NCI-H2081 (cell line): ENCODE measurements around the gene PRR22.
"Not testable (repeated sequence)": the region's sequence is repeated elsewhere in the genome, so short reads cannot be mapped to it uniquely, and the experiment has no call there.

Experiments used
- DNase-seq, 2 experiments: peaks; one replicate each; lab custom pipeline; 2025; lab: John Stamatoyannopoulos, UW

Gene PRR22

DNA sequence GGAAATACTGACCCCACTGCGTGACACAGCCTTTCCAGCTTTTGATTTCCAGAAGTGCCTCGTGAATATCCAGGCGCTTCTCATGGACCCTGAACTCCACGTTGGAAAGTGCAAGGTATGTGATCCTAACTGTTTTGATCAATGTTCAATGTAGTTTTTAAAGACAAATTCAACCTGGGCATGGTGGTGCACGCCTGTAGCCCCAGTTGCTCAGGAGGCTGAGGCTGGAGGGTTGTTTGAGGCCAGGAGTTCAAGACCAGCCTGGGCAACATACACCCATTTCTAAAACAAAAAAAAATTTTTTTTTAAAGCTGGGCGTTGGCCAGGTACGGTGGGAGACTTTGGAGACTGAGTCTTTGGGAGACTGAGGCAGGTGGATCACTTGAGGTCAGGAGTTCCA lies 32.8 kb downstream of the PRR22 start:
- DNase-seq, result no peak

DNA sequence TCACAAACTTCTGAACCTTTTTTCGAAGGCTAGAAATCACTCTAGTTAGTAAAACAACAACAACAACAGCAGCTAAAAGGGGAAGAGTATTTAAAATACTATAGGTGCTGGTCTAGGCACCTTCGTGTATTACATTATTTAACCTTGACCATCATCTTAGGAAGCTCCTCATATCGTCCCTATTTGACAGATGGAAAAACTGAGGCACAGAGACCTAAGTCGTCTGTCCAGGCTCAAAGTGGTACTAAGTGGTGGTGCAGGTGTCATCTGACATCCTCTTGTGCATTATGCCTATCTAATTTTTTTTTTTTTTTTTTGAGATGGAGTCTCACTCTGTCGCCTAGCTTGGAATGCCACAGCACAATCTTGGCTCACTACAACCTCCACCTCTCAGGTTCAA lies 35.0 kb downstream of the PRR22 start:
- no peak for DNase-seq

DNA sequence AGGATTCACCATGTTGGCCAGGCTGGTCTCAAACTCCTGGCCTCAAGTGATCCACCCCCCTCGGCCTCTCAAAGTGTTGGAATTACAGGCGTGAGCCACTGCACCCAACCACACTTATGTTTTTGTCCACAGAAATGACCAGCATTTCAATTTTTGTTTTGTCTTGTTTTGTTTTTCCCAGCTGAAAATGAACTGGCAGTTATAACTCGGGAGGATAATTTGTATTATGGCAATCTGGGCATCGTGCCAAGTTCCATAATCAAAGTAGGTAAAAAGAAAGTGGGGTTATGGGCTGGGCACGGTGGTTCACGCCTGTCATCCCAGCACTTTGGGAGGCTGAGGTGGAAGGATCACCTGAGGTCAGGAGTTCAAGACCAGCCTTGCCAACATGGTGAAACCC lies 35.6 kb downstream of the PRR22 start:
- peak in 1 of 2 experiments; percentile 41 for DNase-seq

DNA sequence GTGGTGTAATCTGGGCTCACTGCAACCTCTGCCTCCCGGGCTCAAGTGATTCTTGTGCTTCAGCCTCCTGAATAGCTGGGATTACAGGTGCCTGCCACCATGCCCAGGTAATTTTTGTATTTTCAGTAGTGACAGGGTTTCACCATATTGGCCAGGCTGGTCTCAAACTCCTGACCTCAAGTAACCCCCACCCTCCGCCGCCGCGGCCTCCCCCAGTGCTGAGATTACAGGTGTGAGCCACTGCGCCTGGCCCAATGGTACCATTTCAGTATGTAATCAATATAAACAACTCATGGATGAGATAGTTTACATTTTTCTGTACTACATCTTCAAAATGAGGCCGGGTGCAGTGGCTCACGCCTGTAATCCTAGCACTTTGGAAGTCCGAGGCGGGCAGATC lies 39.5 kb downstream of the PRR22 start:
- not testable (repeated sequence) for DNase-seq

DNA sequence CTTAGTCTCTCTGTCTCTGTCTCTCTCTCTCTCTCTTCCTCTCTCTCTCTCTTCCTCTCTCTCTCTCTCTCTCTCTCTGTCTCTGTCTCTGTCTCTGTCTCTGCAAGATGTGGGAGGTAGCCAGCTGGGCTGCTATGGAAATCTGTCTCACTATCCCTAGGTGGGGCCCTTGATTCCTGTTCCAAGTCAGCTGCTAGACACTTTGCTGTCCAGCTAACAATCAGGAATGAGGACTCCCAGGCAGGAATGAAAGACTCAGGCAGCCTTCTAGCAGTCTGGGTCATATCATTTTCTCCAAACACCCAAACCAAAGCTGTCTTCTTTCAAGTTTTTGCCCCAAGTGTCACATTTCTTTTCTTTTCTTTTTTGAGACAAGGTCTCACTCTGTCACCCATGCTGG lies 40.9 kb downstream of the PRR22 start:
- DNase-seq, result no peak

DNA sequence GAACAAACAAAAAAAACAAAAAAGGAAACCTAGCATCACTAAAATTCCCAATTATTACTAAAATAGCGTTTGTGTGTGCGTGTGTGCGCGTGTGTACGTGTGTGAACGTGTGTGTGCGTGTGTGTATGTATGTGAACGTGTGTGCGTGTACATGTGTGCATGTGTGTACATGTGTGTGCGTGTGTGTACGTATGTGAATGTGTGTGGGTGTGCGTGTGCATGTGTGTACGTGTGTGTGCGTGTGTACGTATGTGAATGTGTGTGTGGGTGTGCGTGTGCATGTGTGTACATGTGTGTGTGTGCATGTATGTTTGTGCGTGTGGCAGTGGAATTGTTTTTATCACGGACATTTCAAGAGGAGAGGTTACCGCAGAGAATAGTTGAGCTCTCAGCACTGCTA lies 42.5 kb downstream of the PRR22 start:
- DNase-seq, result no peak

DNA sequence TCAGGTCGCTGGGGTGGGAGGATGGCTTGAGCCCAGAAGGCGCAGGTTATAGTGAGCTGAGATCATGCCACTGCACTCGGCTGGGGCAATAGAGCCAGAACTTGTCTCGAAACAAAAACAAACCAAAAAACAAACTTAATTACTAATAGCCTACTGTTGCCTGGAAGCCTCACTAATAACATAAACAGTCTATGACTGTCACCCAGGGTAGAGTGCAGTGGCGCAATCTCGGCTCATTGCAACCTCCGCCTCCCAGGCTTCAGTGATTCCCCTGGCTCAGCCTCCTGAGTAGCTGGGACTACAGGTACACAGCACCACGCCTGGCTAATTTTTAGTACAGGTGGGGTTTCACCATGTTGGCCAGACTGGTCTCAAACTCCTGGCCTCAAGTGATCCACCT lies 46.1 kb downstream of the PRR22 start:
- no peak for DNase-seq

DNA sequence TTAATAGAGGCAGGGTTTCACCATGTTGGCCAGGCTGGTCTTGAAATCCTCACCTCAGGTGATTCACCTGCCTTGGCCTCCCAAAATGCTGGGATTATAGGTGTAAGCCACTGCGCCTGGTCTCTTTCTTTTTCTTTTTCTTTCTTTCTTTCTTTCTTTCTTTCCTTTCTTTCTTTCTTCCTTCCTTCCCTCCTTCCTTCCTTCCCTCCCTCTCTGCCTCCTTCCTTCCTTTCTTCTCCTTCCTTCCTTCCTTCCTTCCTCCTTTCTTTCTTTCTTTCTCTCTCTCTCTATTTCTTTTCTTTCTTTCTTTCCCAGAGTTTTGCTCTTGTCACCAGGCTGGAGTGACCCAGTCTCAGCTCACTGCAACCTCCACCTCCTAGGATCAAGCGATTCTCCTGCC lies 51.4 kb downstream of the PRR22 start:
- not testable (repeated sequence) for DNase-seq
